Ovary (tissue), 9 donors: ENCODE measurements around the gene ACAP2. TPM values are rescaled to one million over a fixed set of nuclear protein-coding genes. Genes with fewer than 3 reads are reported as not detected.
"Not testable (repeated sequence)": the region's sequence is repeated elsewhere in the genome, so short reads cannot be mapped to it uniquely, and the experiment has no call there.

Experiments used
- DNase-seq, 5 donors: peaks; one replicate each; pipeline ENCODE4 v3.0.0-alpha.2; 2019 to 2020
- H3K27ac ChIP-seq, 2 donors: fragments of 200-600 bp; one replicate each; pipeline versions ENCODE4 v1.5.1 to v1.8.0; 2019 to 2022
- H3K27me3 ChIP-seq: fragments of 200-600 bp; one replicate; pipeline ENCODE4 v1.8.0; 2022
- H3K36me3 ChIP-seq: fragments of 200-600 bp; sonication (generic); one replicate; pipeline ENCODE4 v1.5.1; 2019
- H3K4me1 ChIP-seq: one replicate; pipeline ENCODE4 v1.8.1; 2013; ENCODE audit warnings: mild to moderate bottlenecking, moderate library complexity; ENCODE audit not compliant: insufficient read depth
- H3K4me3 ChIP-seq: fragments of 200-600 bp; sonication (generic); one replicate; pipeline ENCODE4 v1.5.1; 2017
- H3K9me3 ChIP-seq, 2 donors: fragments of 200-600 bp in 1 of 2; sonication (generic) in 1 of 2; one replicate each; pipeline versions ENCODE4 v1.5.1 to v1.8.1; 2013 to 2019; ENCODE audit warnings: mild to moderate bottlenecking in 1 of 2, moderate library complexity in 1 of 2
- EP300 ChIP-seq: sonication (generic); formaldehyde crosslinking; IDR thresholded peaks from one replicate; pipeline ENCODE4 v1.6.1; 2017; ENCODE audit warnings: antibody characterized with exemption
- POLR2A ChIP-seq: fragments of 450-650 bp; IDR thresholded peaks from one replicate; pipeline ENCODE4 v1.6.1; 2017; ENCODE audit warnings: antibody characterized with exemption, mild to moderate bottlenecking, moderate library complexity
- whole genome bisulfite sequencing, 3 donors: extraction: QIAGEN DNeasy Blood & Tissue Kit in 1 of 3; methylation state at CpG; one replicate each; pipeline versions ENCODE4 v1.1.5 to v1.1.7; 2013 to 2017; 5-methylcytosine and 5-hydroxymethylcytosine counted together
- intact Hi-C, 4 donors: fragments of 100-400 bp; cut with DNase I; formaldehyde crosslinking; loops; one replicate each; pipeline versions ENCODE4 v1.11.0 to v1.15.1; 2022 to 2023
- polyA plus RNA-seq, 2 donors: library from polyadenylated mRNA; stranded (reverse); fragments of 200-250 nt in 1 of 2; fragments of 350-450 nt in 1 of 2; fragmentation: Illumina TruSeq in 1 of 2; extraction: RNeasy Lipid Tissue Mini Kit (QIAGEN cat#74804) in 1 of 2; gene quantifications; one replicate each; pipeline ENCODE4 v1.2.3, GENCODE V29; 2013 to 2014
- total RNA-seq, 7 donors: library from RNA; depleted of rRNA in 2 of 7; stranded (reverse); fragments of >200 nt in 2 of 7; fragmentation: NEBNext Ultra II Directional in 3 of 7; extraction: Animal tissue kit (Norgen Biotek cat#: 25700) in 3 of 7; gene quantifications; one replicate each; pipeline versions ENCODE4 v1.1.0 to v1.2.4, GENCODE V29; 2016 to 2023
- TF ChIP-seq, protein P1 (sequence below), 3 donors: fragments of 450-650 bp in 2 of 3; fragments of 200-600 bp in 1 of 3; IDR thresholded peaks; one replicate each; pipeline versions ENCODE4 v1.5.1 to v1.8.0; 2016 to 2022; ENCODE audit warnings: antibody characterized with exemption in 3 of 3, mild to moderate bottlenecking in 1 of 3
- donor health status: DM: no; HTN: no; CAD: no; lungs with moderate emphysema.
- donor health status: DM: no; HTN: no; CAD: no.
- donor health status: Bipolar disorder and iron deficiency.
- donor health status: DM: yes; HTN: yes; CAD: no.
- donor health status: DM: no; HTN: no; CAD: no.
- donor health status: DM: yes; HTN: yes; CAD: no.

ACAP2 gene
- total and polyA plus RNA-seq, 9 donors, result 15.1 to 66.8 (median 49.4) TPM

DNA sequence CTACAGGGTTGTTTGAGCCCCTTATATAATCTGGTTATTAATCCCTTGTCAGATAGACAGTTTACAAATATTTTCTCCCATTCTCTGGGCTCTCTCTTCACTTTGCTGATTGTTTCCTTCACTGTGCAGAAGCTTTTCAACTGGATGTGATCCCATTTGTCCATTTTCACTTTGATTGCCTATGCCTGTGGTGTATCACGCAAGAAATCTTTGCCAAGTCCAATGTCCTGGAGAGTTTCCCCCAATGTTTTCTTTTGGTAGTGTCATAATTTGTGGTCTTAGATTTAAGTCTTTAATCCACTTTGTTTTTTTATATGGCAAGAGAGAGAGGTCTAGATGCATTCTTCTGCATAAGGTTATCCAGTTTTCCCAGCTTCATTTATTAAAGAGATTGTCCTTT is 212.6 kb downstream of the ACAP2 start:
- DNase-seq, result no peak
- TF ChIP-seq, protein P1, sequence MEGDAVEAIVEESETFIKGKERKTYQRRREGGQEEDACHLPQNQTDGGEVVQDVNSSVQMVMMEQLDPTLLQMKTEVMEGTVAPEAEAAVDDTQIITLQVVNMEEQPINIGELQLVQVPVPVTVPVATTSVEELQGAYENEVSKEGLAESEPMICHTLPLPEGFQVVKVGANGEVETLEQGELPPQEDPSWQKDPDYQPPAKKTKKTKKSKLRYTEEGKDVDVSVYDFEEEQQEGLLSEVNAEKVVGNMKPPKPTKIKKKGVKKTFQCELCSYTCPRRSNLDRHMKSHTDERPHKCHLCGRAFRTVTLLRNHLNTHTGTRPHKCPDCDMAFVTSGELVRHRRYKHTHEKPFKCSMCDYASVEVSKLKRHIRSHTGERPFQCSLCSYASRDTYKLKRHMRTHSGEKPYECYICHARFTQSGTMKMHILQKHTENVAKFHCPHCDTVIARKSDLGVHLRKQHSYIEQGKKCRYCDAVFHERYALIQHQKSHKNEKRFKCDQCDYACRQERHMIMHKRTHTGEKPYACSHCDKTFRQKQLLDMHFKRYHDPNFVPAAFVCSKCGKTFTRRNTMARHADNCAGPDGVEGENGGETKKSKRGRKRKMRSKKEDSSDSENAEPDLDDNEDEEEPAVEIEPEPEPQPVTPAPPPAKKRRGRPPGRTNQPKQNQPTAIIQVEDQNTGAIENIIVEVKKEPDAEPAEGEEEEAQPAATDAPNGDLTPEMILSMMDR (IDR thresholded peaks at IDR 0.05), result no peak
- TF ChIP-seq EP300, result no peak
- TF ChIP-seq POLR2A, result no peak
- H3K4me1 ChIP-seq, result no peaks in the 10 kb centered on the region
- WGBS, 3 donors, result 100% methylated on average over 1 of the region's 1 CpG
- H3K27ac ChIP-seq, result no peak overlapping the region
- H3K27me3 ChIP-seq, result no peaks in the 10 kb centered on the region
- H3K9me3 ChIP-seq, result no peaks in the 10 kb centered on the region
- H3K4me3 ChIP-seq, result no peak overlapping the region
- intact Hi-C loops, result no loop called here
- no peaks in the 10 kb centered on the region for H3K36me3 ChIP-seq

DNA sequence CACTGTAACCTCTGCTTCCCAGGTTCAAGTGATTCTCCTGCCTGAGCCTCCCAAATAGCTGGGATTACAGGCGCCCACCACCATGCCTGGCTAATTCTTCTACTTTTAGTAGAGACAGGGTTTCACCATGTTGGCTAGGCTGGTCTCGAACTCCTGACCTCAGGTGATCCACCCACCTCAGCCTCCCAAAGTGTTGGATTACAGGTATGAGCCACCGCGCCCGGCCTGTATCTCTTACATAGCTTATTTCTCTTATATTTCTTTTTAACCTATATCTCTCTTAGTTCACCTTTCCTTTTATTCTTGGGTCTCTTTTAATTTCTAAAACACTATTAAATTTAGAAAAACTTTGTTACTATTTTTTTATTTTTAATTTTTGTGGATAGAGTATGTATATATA is 213.9 kb downstream of the ACAP2 start:
- WGBS, 3 donors, result 95 to 99% (median 95%) methylated on average over 5 of the region's 5 CpGs
- DNase-seq, result peak in 2 of 5 donors; percentile 4 to 19
- H3K36me3 ChIP-seq, H3K4me3 ChIP-seq, H3K9me3 ChIP-seq, H3K27me3 ChIP-seq, H3K4me1 ChIP-seq, intact Hi-C loops, H3K27ac ChIP-seq: not testable (repeated sequence)

DNA sequence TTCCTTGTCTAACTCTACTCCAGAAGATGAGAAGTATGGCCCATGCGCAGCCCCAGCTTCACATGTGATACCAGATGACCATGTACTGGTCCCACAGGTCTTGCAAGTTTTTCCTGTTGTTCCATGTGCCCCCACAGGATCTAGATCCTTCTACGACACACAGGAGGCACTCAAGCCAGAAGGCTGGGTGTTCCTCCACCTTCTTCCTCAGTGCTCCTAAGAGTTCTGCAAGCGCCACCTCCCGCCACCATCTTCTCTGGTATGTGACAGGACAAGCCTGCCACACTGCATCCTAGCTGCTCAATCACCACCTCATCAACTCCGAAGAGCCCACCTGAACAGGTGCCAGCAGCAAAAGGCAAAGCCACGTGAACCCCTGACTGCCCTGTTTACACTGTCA is 214.9 kb downstream of the ACAP2 start:
- WGBS, 3 donors, result 96 to 97% (median 97%) methylated on average over 6 of the region's 6 CpGs
- intact Hi-C loops, result no loop called here

DNA sequence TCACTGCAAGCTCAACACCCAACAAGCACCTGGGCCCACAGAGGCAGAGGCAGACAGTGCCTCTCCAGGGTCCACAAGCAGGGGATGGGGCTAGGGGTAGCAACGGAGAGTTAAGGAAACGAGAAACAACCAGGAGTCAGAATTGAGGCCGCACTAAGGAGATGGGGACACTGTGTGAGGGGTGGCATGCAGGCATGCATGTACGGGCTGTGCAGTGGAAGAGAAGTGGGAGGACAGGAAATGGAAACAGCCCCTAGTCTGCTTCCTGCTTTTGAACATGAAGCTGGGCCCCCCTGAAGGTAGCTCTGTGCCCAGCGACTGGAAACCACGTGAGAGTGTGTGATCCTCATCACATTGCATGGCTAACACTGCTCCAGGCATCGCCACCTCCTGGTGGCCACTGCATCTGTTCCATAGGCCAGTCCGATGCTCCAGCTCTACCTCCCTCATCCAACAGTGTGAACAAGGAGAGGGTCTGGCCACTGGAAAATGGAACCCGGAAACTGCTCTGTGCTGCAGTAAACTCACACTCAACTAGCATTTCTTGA is 215.8 kb downstream of the ACAP2 start:
- TF ChIP-seq, protein P1 (IDR thresholded peaks at IDR 0.05), result no peak
- TF ChIP-seq POLR2A (no peak), EP300 (no peak)
- Histone ChIP-seq H3K4me3 (no peak overlapping the region), H3K27me3 (no peaks in the 10 kb centered on the region), H3K4me1 (peaks cover 1% of the 10 kb centered on the region), H3K27ac (no peak overlapping the region), H3K9me3 (no peaks in the 10 kb centered on the region), H3K36me3 (no peaks in the 10 kb centered on the region)
- 76 to 85% (median 78%) methylated on average over 9 of the region's 9 CpGs for WGBS, 3 donors
- DNase-seq, result peak in 3 of 5 donors; percentile 6 to 27 (median 14)
- intact Hi-C loops, result no loop called here

More for the DNA sequence above, 214.9 kb downstream of the ACAP2 start:
- H3K4me1 ChIP-seq, result peaks cover 1% of the 10 kb centered on the region
- no peaks in the 10 kb centered on the region for H3K9me3 ChIP-seq
- TF ChIP-seq EP300 (no peak), POLR2A (no peak)
- TF ChIP-seq, protein P1 (IDR thresholded peaks at IDR 0.05), result no peak
- H3K27ac ChIP-seq, result no peak overlapping the region
- no peaks in the 10 kb centered on the region for H3K27me3 ChIP-seq
- H3K4me3 ChIP-seq, result no peak overlapping the region
- peak in 3 of 5 donors; percentile 6 to 27 (median 11) for DNase-seq
- H3K36me3 ChIP-seq, result no peaks in the 10 kb centered on the region

DNA sequence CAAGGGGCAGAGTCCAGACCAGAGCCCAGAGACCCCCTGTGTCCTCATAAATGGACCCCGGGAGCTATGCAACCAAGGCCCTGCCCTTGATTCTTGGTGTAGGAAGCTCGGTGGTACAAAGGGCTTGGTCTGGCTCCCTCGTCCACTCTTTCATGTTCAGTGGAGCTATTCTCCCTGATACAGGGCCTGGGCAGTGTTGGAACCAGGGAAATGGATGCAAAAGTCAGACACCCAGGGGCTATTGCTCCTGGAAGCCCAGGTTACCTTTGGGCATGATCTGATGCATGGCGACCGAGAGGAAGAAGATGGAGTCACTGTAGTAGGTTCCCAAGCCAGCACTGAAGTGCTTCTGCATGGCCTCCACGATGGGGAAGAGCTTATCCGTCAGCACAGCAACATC is 216.4 kb downstream of the ACAP2 start:
- no peaks in the 10 kb centered on the region for H3K9me3 ChIP-seq
- H3K36me3 ChIP-seq, result no peaks in the 10 kb centered on the region
- no peak overlapping the region for H3K4me3 ChIP-seq
- intact Hi-C loops, result no loop called here
- WGBS, 3 donors, result 94 to 98% (median 96%) methylated on average over 7 of the region's 7 CpGs
- peak in 2 of 5 donors; percentile 6 to 7 for DNase-seq
- TF ChIP-seq POLR2A (no peak), EP300 (no peak)
- TF ChIP-seq, protein P1 (IDR thresholded peaks at IDR 0.05), result no peak
- peaks cover 2% of the 10 kb centered on the region for H3K4me1 ChIP-seq
- no peak overlapping the region for H3K27ac ChIP-seq
- H3K27me3 ChIP-seq, result no peaks in the 10 kb centered on the region
